Dermis lymphatic vessel endothelial cell (primary cell): ENCODE data around the gene HDAC11. TPM values are rescaled to one million over a fixed set of nuclear protein-coding genes. Genes with fewer than 3 reads are reported as not detected.

Experiments
- total RNA-seq: library from RNA; depleted of rRNA; stranded (reverse); fragments of >200 nt; gene quantifications from 2 replicates; pipeline ENCODE4 v1.2.1, GENCODE V29; 2014

The HDAC11 gene
- total RNA-seq, result 9.1 and 10.1 TPM in 2 replicates

DNA sequence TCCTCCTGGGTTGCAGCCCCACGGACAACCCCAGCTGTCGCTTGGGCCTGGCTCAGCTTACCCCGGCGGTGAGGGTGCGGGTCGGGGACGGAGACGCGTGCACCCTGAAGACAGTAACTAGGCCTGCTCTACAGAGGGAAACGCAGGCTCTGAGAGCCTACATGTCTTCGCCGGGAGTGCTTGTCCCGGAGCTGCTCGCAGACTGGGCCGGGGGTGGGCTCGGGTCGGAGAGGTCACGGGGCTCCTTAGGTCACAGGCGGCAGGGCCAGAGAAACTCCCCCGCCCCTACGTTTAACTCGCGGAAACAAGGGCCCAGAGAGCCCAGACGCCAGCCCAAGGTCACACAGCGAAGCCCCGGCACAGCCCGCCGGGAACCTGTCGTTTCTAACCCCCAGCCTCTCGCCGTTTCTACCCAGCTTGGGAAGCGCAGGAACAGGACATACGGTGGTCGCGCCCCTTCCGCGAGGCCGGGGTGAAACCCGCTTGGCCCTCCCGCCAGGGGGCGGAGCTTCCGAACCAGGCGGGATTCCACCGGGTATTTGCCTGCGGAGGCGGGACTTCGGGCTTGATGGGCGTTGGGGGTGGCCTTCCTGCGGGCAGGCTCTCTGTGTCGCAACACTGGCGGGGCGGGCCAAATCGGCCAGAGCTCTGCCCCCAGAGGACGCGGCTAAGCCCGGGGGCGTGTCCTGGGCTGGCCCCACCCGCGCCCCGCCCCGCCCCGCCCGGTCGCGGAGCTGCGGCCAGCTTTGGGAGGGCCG lies at the start of gene HDAC11:
Gene HDAC11, plus strand, starts transcription at position 725 of the 758 bp plus-strand sequence. CDS start 42 bp downstream, outside the sequence.

DNA sequence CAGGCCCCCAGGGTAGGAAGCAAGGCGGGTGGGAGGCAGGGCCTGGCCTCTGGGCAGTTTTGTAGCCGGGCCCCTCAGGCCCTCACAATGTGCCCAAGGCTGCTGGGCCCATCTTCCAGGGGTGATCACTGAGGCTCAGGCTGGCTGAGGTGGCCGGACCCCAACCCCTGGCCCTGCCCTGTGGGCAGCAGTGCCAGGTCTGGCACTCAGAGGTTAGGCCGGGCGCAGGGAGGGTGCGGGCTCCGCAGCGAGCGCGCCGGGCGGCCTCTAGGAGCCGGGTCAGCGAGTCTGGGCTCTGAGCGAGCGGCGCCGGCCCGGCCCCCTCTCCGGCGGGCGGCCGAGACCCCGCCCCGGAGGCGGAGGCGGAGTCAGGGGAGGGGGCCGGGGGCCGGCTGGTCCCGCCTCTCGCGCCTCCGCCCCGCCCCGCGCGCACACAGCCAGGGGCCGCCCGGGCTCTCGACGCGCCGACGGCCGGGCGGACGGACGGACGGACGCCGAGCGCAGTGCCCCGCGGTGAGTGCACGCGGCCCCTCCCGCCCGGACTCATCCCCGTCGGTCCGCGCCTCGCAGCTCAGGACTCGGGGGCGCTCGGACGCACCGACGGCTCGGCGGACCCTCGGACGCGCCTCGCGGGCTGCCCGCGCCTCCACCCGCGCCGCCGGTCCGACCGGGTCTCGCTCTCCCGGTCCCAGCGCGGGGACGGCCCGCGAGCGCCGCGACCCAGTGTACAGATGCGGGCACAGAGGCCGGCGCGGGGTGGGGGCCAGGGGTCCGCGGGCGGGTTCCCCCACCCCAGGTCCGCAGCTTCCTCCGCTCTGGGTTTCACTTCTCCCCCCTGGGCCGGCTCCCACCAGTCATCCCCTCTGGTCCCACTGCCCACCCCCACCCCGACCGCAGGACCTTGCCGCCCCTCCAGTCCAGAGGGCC lies 68.9 kb downstream of the HDAC11 start, which contains the start of gene FBLN2:
Gene FBLN2, plus strand, starts transcription at position 430 of the 927 bp plus-strand sequence. CDS start 21,231 bp downstream, outside the sequence.

Other genes starting within 250 kb of the HDAC11 start
- 0.22 and 0.43 TPM in 2 replicates for gene NUP210, start 60.0 kb upstream of the HDAC11 start, total RNA-seq
- 7.4 and 7.7 TPM in 2 replicates for gene FBLN2, start 68.8 kb downstream of the HDAC11 start, total RNA-seq